ENCODE data around the gene CNPY1.

- TF ChIP-seq POLR2A (IDR thresholded peaks at IDR 0.05) = no peak
- no peak for TF ChIP-seq CTCF (IDR thresholded peaks at IDR 0.05 in 4 of 5, conservative IDR thresholded peaks at IDR 0.05 in 1 of 5)
These were observed 68.9 kb downstream of the CNPY1 start for GRCh38 chr7:155477476-155477875.

All from gastrocnemius medialis (tissue), 4 donors.